Measurements from ENCODE around the gene C1QTNF5. TPM values are rescaled to one million over a fixed set of nuclear protein-coding genes. Genes with fewer than 3 reads are reported as not detected.

The C1QTNF5 gene
- total RNA-seq, 1 experiment from 2014 or later, result 0.33 TPM

- Histone ChIP-seq H3K18ac (ENCODE audit: insufficient read length, low read depth, low read length) (no peak overlapping the region), H4K91ac (ENCODE audit: insufficient read length, low read depth, low read length) (no peak overlapping the region), H3K9ac (ENCODE audit: extremely low read depth, insufficient read length, low read length) (no peak overlapping the region), H2AFZ (ENCODE audit: low read length) (no peak overlapping the region), H3K14ac (ENCODE audit: insufficient read depth, low read length) (no peak overlapping the region), H4K20me1 (ENCODE audit: control insufficient read depth, insufficient read depth, insufficient read length) (no peaks in the 10 kb centered on the region), H3K79me2 (ENCODE audit: insufficient read depth, low read length) (no peaks in the 10 kb centered on the region), H2BK120ac (ENCODE audit: low read depth, low read length, poor library complexity, severe bottlenecking) (no peak overlapping the region), H2AK5ac (ENCODE audit: insufficient read length, low read length) (no peak overlapping the region), H3K23me2 (ENCODE audit: insufficient read length, low read depth, low read length, poor library complexity, severe bottlenecking) (peaks cover 34% of the 10 kb centered on the region), H3K9me3 (ENCODE audit: control insufficient read depth, low read depth, low read length) (no peaks in the 10 kb centered on the region), H2BK12ac (ENCODE audit: insufficient read length, low read depth, low read length) (no peak overlapping the region), H3K4me2 (ENCODE audit: insufficient read depth, insufficient read length, low read length) (no peak overlapping the region), H3K27me3 (ENCODE audit: insufficient read depth, low read length) (peaks cover 9% of the 10 kb centered on the region; the same call in 1 of the 2 replicates), H3K4me1 (ENCODE audit: insufficient read depth, low read length) (peaks cover 15% of the 10 kb centered on the region; the same call in 1 of the 2 replicates), H3K23ac (ENCODE audit: insufficient read length, low read depth, low read length) (no peak overlapping the region), H2BK15ac (ENCODE audit: low read depth, low read length) (no peak overlapping the region), H4K5ac (ENCODE audit: insufficient read length, low read depth, low read length) (no peak overlapping the region), H2BK20ac (ENCODE audit: low read depth, low read length, poor library complexity, severe bottlenecking) (no peak overlapping the region), H3K27ac (ENCODE audit: insufficient read length, low read depth, low read length) (no peak overlapping the region), H3K4ac (ENCODE audit: low read depth, low read length) (no peak overlapping the region), H2BK5ac (ENCODE audit: insufficient read length, low read length) (no peak overlapping the region), H3T11ph (ENCODE audit: low read length) (no peak overlapping the region), H3K79me1 (ENCODE audit: insufficient read depth, low read depth, low read length, poor library complexity, severe bottlenecking) (no peaks in the 10 kb centered on the region), H3K56ac (ENCODE audit: insufficient read length, low read depth, low read length) (no peak overlapping the region), H4K8ac (replicated peaks; ENCODE audit: insufficient read length, low read depth, low read length) (no peak overlapping the region)
- H3K27me3 Mint-ChIP-seq (ENCODE audit: low read depth), result peaks cover 36% of the 10 kb centered on the region
- peaks cover 0 to 4% (median 3%) of the 10 kb centered on the region in 3 experiments; a peak in 2 of 7 replicates for H3K36me3 Mint-ChIP-seq (ENCODE audit: insufficient read depth in 1 of 3, low read depth in 3 of 3)
- H3K4me1 Mint-ChIP-seq, result peaks cover 51 to 56% of the 10 kb centered on the region in 2 experiments
- peak overlapping the region; percentile 17 to 93 (median 77); a peak in 5 of 7 replicates for H3K27ac Mint-ChIP-seq
- WGBS (ENCODE audit: extremely low coverage, insufficient read length, low lambda C conversion rate), result no CpG with 5 or more reads among the region's 8 CpGs
- H3K9me3 Mint-ChIP-seq, result no peaks in the 10 kb centered on the region; a peak in 1 of 5 replicates
- DNase-seq, result no peak
- no peak for TF ChIP-seq CTCF (conservative IDR thresholded peaks at IDR 0.05)
- H3K4me3 Mint-ChIP-seq, result peak overlapping the region; percentile 23 to 53; a peak in 3 of 5 replicates
Observed at GRCh38 chr11:119319136-119319699, 21.5 kb downstream of the C1QTNF5 start.

All from H9 (cell line).